Astrocyte (in vitro differentiated cells and primary cell): ENCODE measurements around the gene CFDP1.

Experiments used
- CTCF ChIP-seq: IDR thresholded peaks from 2 replicates; pipeline ENCODE4 v1.5.1; 2011; ENCODE audit warnings: low read depth, mild to moderate bottlenecking, inconsistent platforms, low read length, moderate library complexity; ENCODE audit not compliant: insufficient read depth
- EZH2 ChIP-seq: IDR thresholded peaks from 2 replicates; pipeline ENCODE4 v1.6.1; 2012; ENCODE audit warnings: mild to moderate bottlenecking, low read length, inconsistent platforms; ENCODE audit not compliant: insufficient read depth

GRCh38 chr16:75311383-75311938 is 121.8 kb downstream of the CFDP1 start:
- TF ChIP-seq EZH2 = no peak
- no peak for TF ChIP-seq CTCF
